H1 (cell line): ENCODE measurements around the gene ZNF493. TPM values are rescaled to one million over a fixed set of nuclear protein-coding genes. Genes with fewer than 3 reads are reported as not detected.

Experiments
- CTCF ChIA-PET: fragments of 300-600 bp; sonication (Branson Sonifier 250); formaldehyde crosslinking; loops from one replicate; lab custom pipeline; 2021; ENCODE audit not compliant: partially characterized antibody; lab: Charles Lee
- POLR2A ChIA-PET: fragments of 300-600 bp; sonication (Branson Sonifier 250); formaldehyde crosslinking; loops from one replicate; lab custom pipeline; 2021; ENCODE audit warnings: inconsistent platforms; ENCODE audit not compliant: partially characterized antibody; lab: Charles Lee
- DNase-seq, 2 experiments: peaks; one replicate each; pipeline versions ENCODE4 v3.0.0 to v3.0.0-alpha.2; 2010 to 2022; ENCODE audit warnings: low spot score in 2 of 2, low read depth in 1 of 2, mixed read lengths in 1 of 2
- FAIRE-seq: peaks from 2 replicates; lab custom pipeline; 2011; peaks lifted over from hg19 to GRCh38; lab: Jason Lieb, UNC
- H2AFZ ChIP-seq: 2 replicates; pipeline ENCODE4 v1.8.1; 2012; ENCODE audit warnings: low read length, inconsistent platforms
- H2AK5ac ChIP-seq: 2 replicates; pipeline ENCODE4 v1.6.1; 2013; ENCODE audit warnings: low read depth, low read length
- H2BK120ac ChIP-seq: replicated peaks from 2 replicates; pipeline ENCODE3; 2013; ENCODE audit warnings: low read depth, low read length, inconsistent platforms
- H2BK12ac ChIP-seq: 2 replicates; pipeline ENCODE4 v1.6.1; 2013; ENCODE audit warnings: low read depth, low read length
- H2BK15ac ChIP-seq: 2 replicates; pipeline ENCODE4 v1.6.1; 2013; ENCODE audit warnings: low read length
- H2BK20ac ChIP-seq: 2 replicates; pipeline ENCODE4 v1.6.1; 2013; ENCODE audit warnings: low read length
- H2BK5ac ChIP-seq: 2 replicates; pipeline ENCODE4 v1.6.1; 2013; ENCODE audit warnings: low read depth, low read length
- H3K14ac ChIP-seq: 2 replicates; pipeline ENCODE4 v1.6.1; 2013; ENCODE audit warnings: inconsistent platforms; ENCODE audit not compliant: insufficient read length
- H3K18ac ChIP-seq: 2 replicates; pipeline ENCODE4 v1.6.1; 2013; ENCODE audit warnings: low read length; ENCODE audit errors: extremely low read depth
- H3K23ac ChIP-seq: 2 replicates; pipeline ENCODE4 v1.6.1; 2013; ENCODE audit warnings: inconsistent platforms; ENCODE audit not compliant: insufficient read length
- H3K23me2 ChIP-seq: 2 replicates; pipeline ENCODE4 v1.6.1; 2013; ENCODE audit warnings: low read depth, low read length
- H3K27ac ChIP-seq: 2 replicates; pipeline ENCODE4 v1.6.1; 2011; ENCODE audit warnings: low read depth, low read length, inconsistent platforms
- H3K27me3 ChIP-seq, 4 experiments: replicated peaks in 1 of 4; 1 replicate in 1 of 4; 2 replicates in 3 of 4; pipeline versions ENCODE4 v1.6.1 to v1.8.1; 2011 to 2013; ENCODE audit warnings: low read length in 3 of 4, mild to moderate bottlenecking in 3 of 4, inconsistent platforms in 2 of 4, mixed read lengths in 2 of 4, moderate library complexity in 1 of 4; ENCODE audit not compliant: control insufficient read depth in 3 of 4, insufficient read depth in 3 of 4; ENCODE audit errors: extremely low read depth in 1 of 4
- H3K36me3 ChIP-seq, 4 experiments: 2 replicates each; pipeline versions ENCODE4 v1.6.1 to v1.8.1; 2011 to 2013; ENCODE audit warnings: mild to moderate bottlenecking in 4 of 4, low read length in 3 of 4, moderate library complexity in 2 of 4, control low read depth in 1 of 4, inconsistent platforms in 1 of 4; ENCODE audit not compliant: insufficient read depth in 4 of 4, control insufficient read depth in 2 of 4
- H3K4ac ChIP-seq: replicated peaks from 2 replicates; pipeline ENCODE3; 2013; ENCODE audit warnings: low read length, low read depth, mixed read lengths, inconsistent platforms; ENCODE audit not compliant: insufficient read length
- H3K4me1 ChIP-seq, 4 experiments: replicated peaks in 1 of 4; 1 replicate in 1 of 4; 2 replicates in 3 of 4; pipeline versions ENCODE4 v1.6.1 to v1.8.1; 2011 to 2013; ENCODE audit warnings: low read length in 3 of 4, inconsistent platforms in 2 of 4, mixed read lengths in 1 of 4; ENCODE audit not compliant: insufficient read depth in 4 of 4, control insufficient read depth in 3 of 4
- H3K4me2 ChIP-seq, 2 experiments: 2 replicates each; pipeline versions ENCODE4 v1.6.1 to v1.8.1; 2011 to 2013; ENCODE audit warnings: low read depth in 2 of 2, low read length in 2 of 2, control low read depth in 1 of 2, inconsistent platforms in 1 of 2, mild to moderate bottlenecking in 1 of 2; ENCODE audit not compliant: insufficient read depth in 1 of 2
- H3K4me3 ChIP-seq, 4 experiments: fragments of 200-600, 300-600 bp in 1 of 4; sonication (generic), shearing (Covaris generic), sonication (Bioruptor Twin) in 1 of 4; 2 replicates each; pipeline versions ENCODE4 v1.5.1 to v1.8.1; 2011 to 2016; ENCODE audit warnings: low read length in 4 of 4, low read depth in 3 of 4, control low read depth in 2 of 4, inconsistent platforms in 2 of 4, mild to moderate bottlenecking in 2 of 4, mixed read lengths in 1 of 4, moderate library complexity in 1 of 4; ENCODE audit not compliant: insufficient read depth in 2 of 4; ENCODE audit errors: extremely low read depth in 1 of 4
- H3K56ac ChIP-seq: replicated peaks from 2 replicates; pipeline ENCODE3; 2013; ENCODE audit warnings: low read depth, mild to moderate bottlenecking, mixed read lengths, low read length, inconsistent platforms; ENCODE audit not compliant: insufficient read length
- H3K79me1 ChIP-seq: 2 replicates; pipeline ENCODE4 v1.6.1; 2013; ENCODE audit warnings: low read depth, low read length, control low read depth
- H3K79me2 ChIP-seq, 2 experiments: 2 replicates each; pipeline versions ENCODE4 v1.6.1 to v1.8.1; 2012 to 2013; ENCODE audit warnings: low read length in 2 of 2, mild to moderate bottlenecking in 2 of 2, inconsistent platforms in 1 of 2; ENCODE audit not compliant: insufficient read depth in 2 of 2, control insufficient read depth in 1 of 2
- H3K9ac ChIP-seq, 4 experiments: replicated peaks in 1 of 4; 1 replicate in 1 of 4; 2 replicates in 3 of 4; pipeline versions ENCODE4 v1.6.1 to v1.8.1; 2011 to 2013; ENCODE audit warnings: low read depth in 3 of 4, low read length in 3 of 4, control low read depth in 2 of 4, mild to moderate bottlenecking in 2 of 4, moderate library complexity in 2 of 4, inconsistent platforms in 1 of 4; ENCODE audit errors: extremely low read depth in 1 of 4
- H3K9me3 ChIP-seq, 2 experiments: 2 replicates each; pipeline versions ENCODE4 v1.6.1 to v1.8.1; 2012 to 2013; ENCODE audit warnings: mild to moderate bottlenecking in 2 of 2, moderate library complexity in 2 of 2, control low read depth in 1 of 2, inconsistent platforms in 1 of 2, low read depth in 1 of 2, low read length in 1 of 2, mixed read lengths in 1 of 2; ENCODE audit not compliant: insufficient read depth in 2 of 2
- H4K20me1 ChIP-seq, 2 experiments: replicated peaks in 1 of 2; 2 replicates each; pipeline versions ENCODE3 to v1.8.1; 2011 to 2013; ENCODE audit warnings: inconsistent platforms in 2 of 2, low read length in 2 of 2, mild to moderate bottlenecking in 1 of 2; ENCODE audit not compliant: insufficient read depth in 2 of 2, control insufficient read depth in 1 of 2
- H4K5ac ChIP-seq: 2 replicates; pipeline ENCODE4 v1.6.1; 2013; ENCODE audit warnings: low read length, low read depth, mixed read lengths, inconsistent platforms; ENCODE audit not compliant: insufficient read length
- H4K8ac ChIP-seq: 2 replicates; pipeline ENCODE4 v1.8.0; 2013; ENCODE audit warnings: mild to moderate bottlenecking, moderate library complexity, low read length, inconsistent platforms; ENCODE audit not compliant: insufficient read depth; ENCODE audit errors: extremely low read depth
- H4K91ac ChIP-seq: replicated peaks from 2 replicates; pipeline ENCODE3; 2013; ENCODE audit warnings: low read length, mixed read lengths, inconsistent platforms; ENCODE audit not compliant: insufficient read length
- CHD2 ChIP-seq: IDR thresholded peaks from 2 replicates; pipeline ENCODE4 v1.6.1; 2012; ENCODE audit warnings: low read length, improper control_type of control experiment
- JUND ChIP-seq: IDR thresholded peaks from 2 replicates; pipeline ENCODE4 v1.6.1; 2011; ENCODE audit warnings: mild to moderate bottlenecking, improper control_type of control experiment, low read length
- KDM5A ChIP-seq: fragments of 200-600 bp; IDR thresholded peaks from 2 replicates; pipeline ENCODE4 v1.7.1; 2012; ENCODE audit warnings: mild to moderate bottlenecking, low read length, inconsistent platforms, mixed read lengths
- POLR2A ChIP-seq, 2 experiments: IDR thresholded peaks; 1 replicate in 1 of 2; 2 replicates in 1 of 2; pipeline ENCODE4 v1.6.1; 2011; ENCODE audit warnings: low read depth in 2 of 2, low read length in 2 of 2, mild to moderate bottlenecking in 2 of 2; ENCODE audit errors: control extremely low read depth in 1 of 2
- RAD21 ChIP-seq, 2 experiments: IDR thresholded peaks in 1 of 2; conservative IDR thresholded peaks in 1 of 2; 2 replicates each; pipeline ENCODE4 v1.6.1; 2011; ENCODE audit warnings: low read depth in 2 of 2, low read length in 2 of 2, improper control_type of control experiment in 1 of 2, inconsistent platforms in 1 of 2, mild to moderate bottlenecking in 1 of 2, moderate library complexity in 1 of 2
- RBBP5 ChIP-seq: IDR thresholded peaks from 2 replicates; pipeline ENCODE4 v1.7.1; 2012; ENCODE audit warnings: low read depth, mild to moderate bottlenecking, inconsistent platforms, low read length, moderate library complexity, borderline replicate concordance
- RXRA ChIP-seq: IDR thresholded peaks from 2 replicates; pipeline ENCODE4 v1.6.1; 2011; ENCODE audit warnings: low read depth, mild to moderate bottlenecking, low read length, moderate library complexity; ENCODE audit not compliant: insufficient read depth
- SUZ12 ChIP-seq: fragments of 200-600 bp; sonication (generic); IDR thresholded peaks from 2 replicates; pipeline ENCODE4 v1.6.1; 2012; ENCODE audit warnings: mild to moderate bottlenecking, inconsistent platforms, low read length, moderate library complexity, mixed read lengths
- TAF1 ChIP-seq: IDR thresholded peaks from 2 replicates; pipeline ENCODE4 v1.6.1; 2011; ENCODE audit warnings: mild to moderate bottlenecking, low read depth, low read length
- WGBS, 2 experiments: shearing (Covaris generic) in 1 of 2; methylation state at CpG; one replicate each; pipeline versions ENCODE4 v1.1.6 to v1.1.7; 2013 to 2015; ENCODE audit warnings: low lambda C conversion rate in 2 of 2, mixed read lengths in 2 of 2, inconsistent platforms in 1 of 2, low coverage in 1 of 2, missing lambda C conversion rate in 1 of 2; ENCODE audit not compliant: insufficient replicate concordance in 2 of 2, insufficient coverage in 1 of 2, insufficient read length in 1 of 2; ENCODE audit errors: extremely low coverage in 1 of 2, missing lambda C conversion rate in 1 of 2; 5-methylcytosine and 5-hydroxymethylcytosine counted together
- polyA plus RNA-seq, 7 experiments: library from polyadenylated mRNA; depleted of rRNA in 3 of 7; stranded (reverse) in 5 of 7; unstranded in 2 of 7; fragments of >200 nt in 5 of 7; fragments of 200-250 nt in 2 of 7; gene quantifications; 1 replicate in 5 of 7; 2 replicates in 1 of 7; 4 replicates in 1 of 7; pipeline versions ENCODE4 v1.2.1 to v1.2.3, GENCODE V29; 2011 to 2013; ENCODE audit warnings: missing spikeins in 2 of 7, mixed read lengths in 2 of 7
- total RNA-seq: library from RNA; stranded (reverse); fragmentation: NEBNext Ultra II Directional; extraction: Animal tissue kit (Norgen Biotek cat#: 25700); gene quantifications from 2 replicates; pipeline ENCODE4 v1.2.1, GENCODE V29; 2021

ZNF493 gene
- total and polyA plus RNA-seq, 2 of the 8 experiments (the other 6 are each of a cell fraction or from before 2014, with no cell fraction given): 9.0 to 32.2 TPM

- no peak overlapping the region for H2BK20ac ChIP-seq
- CTCF ChIA-PET: no interaction called here
- H3K23me2 ChIP-seq: no peaks in the 10 kb centered on the region
- no peaks in the 10 kb centered on the region for H3K27me3 ChIP-seq
- H2AK5ac ChIP-seq: no peak overlapping the region
- H3K4me2 ChIP-seq: no peak overlapping the region
- peaks cover 32% of the 10 kb centered on the region in 2 experiments for H3K9me3 ChIP-seq
- no peak overlapping the region for H2BK12ac ChIP-seq
- no peak overlapping the region for H4K8ac ChIP-seq
- no peak overlapping the region for H2BK15ac ChIP-seq
- WGBS, 2 experiments: 100% methylated on average over 3 of the region's 3 CpGs; no CpG with 5 or more reads in 1 of the 2 experiments
- no peak for FAIRE-seq
- no peak overlapping the region for H3K56ac ChIP-seq
- H3K9ac ChIP-seq: no peak overlapping the region
- peaks cover 7 to 51% of the 10 kb centered on the region in 2 experiments for H3K79me2 ChIP-seq
- TF ChIP-seq POLR2A (IDR thresholded peaks at IDR 0.05; ENCODE audit: control extremely low read depth in 1 of 2, low read depth in 2 of 2, low read length in 2 of 2): no peak
- no peak for TF ChIP-seq JUND
- no peak for TF ChIP-seq TAF1
- TF ChIP-seq SUZ12: no peak
- no peak for TF ChIP-seq CHD2
- TF ChIP-seq KDM5A: no peak
- no peak for TF ChIP-seq RBBP5
- no peak for TF ChIP-seq RXRA
- no peak for TF ChIP-seq RAD21 (IDR thresholded peaks at IDR 0.05 in 1 of 2, conservative IDR thresholded peaks at IDR 0.05 in 1 of 2; ENCODE audit: low read depth in 2 of 2, low read length in 2 of 2)
- TF ChIP-seq, all 59 proteins: peak for 0
- no peak overlapping the region for H3K27ac ChIP-seq
- no peak overlapping the region for H3K14ac ChIP-seq
- H3K4me1 ChIP-seq: no peaks in the 10 kb centered on the region
- H4K5ac ChIP-seq: no peak overlapping the region
- POLR2A ChIA-PET: interaction anchor here (0.7 to 1.2 kb wide), 3 partner anchors 19 to 1152 kb away, joined by 3 read pairs; partner anchors contain the start of gene ZNF708
- H3K79me1 ChIP-seq: no peaks in the 10 kb centered on the region
- no peak overlapping the region for H2BK5ac ChIP-seq
- no peak overlapping the region for H3K23ac ChIP-seq
- H3K36me3 ChIP-seq: peaks cover 7 to 89% (median 47%) of the 10 kb centered on the region in 4 experiments
- no peak overlapping the region for H2AFZ ChIP-seq
- H4K20me1 ChIP-seq: no peaks in the 10 kb centered on the region
- H3K18ac ChIP-seq: no peak overlapping the region
- no peak overlapping the region for H3K4ac ChIP-seq
- H4K91ac ChIP-seq: no peak overlapping the region
- H3K4me3 ChIP-seq: no peak overlapping the region
- H2BK120ac ChIP-seq: no peak overlapping the region
- DNase-seq: no peak
Measured at GRCh38 chr19:21454901-21455300, 58.0 kb downstream of the ZNF493 start.
